NT2/D1 (cell line): ENCODE data around the gene NTHL1.

Source experiments
- DNase-seq: peaks from one replicate; pipeline ENCODE4 v3.0.0-alpha.2; 2011; ENCODE audit warnings: low read depth, low spot score
- H3K27me3 ChIP-seq: 2 replicates; pipeline ENCODE4 v1.6.0; 2011; ENCODE audit warnings: mild to moderate bottlenecking; ENCODE audit not compliant: insufficient read length, insufficient read depth
- H3K36me3 ChIP-seq: 2 replicates; pipeline ENCODE4 v1.6.1; 2011; ENCODE audit warnings: mild to moderate bottlenecking, low read length, mixed read lengths; ENCODE audit not compliant: insufficient read depth, insufficient read length
- H3K4me1 ChIP-seq: 2 replicates; pipeline ENCODE4 v1.5.1; 2011; ENCODE audit not compliant: insufficient read depth, insufficient read length
- H3K4me3 ChIP-seq: 2 replicates; pipeline ENCODE4 v1.5.1; 2011; ENCODE audit warnings: low read depth; ENCODE audit not compliant: insufficient read length
- H3K9ac ChIP-seq: 2 replicates; pipeline ENCODE4 v1.6.0; 2011; ENCODE audit warnings: low read depth; ENCODE audit not compliant: insufficient read length
- H3K9me3 ChIP-seq: 2 replicates; pipeline ENCODE4 v1.5.1; 2011; ENCODE audit warnings: mild to moderate bottlenecking, low read length; ENCODE audit not compliant: insufficient read depth
- SUZ12 ChIP-seq: IDR thresholded peaks from 2 replicates; pipeline ENCODE4 v1.6.1; 2011; ENCODE audit not compliant: insufficient read length, insufficient read depth; ENCODE audit errors: extremely low read depth
- YY1 ChIP-seq: IDR thresholded peaks from 2 replicates; pipeline ENCODE4 v1.6.1; 2011; ENCODE audit not compliant: insufficient read length, insufficient read depth
- ZNF274 ChIP-seq: IDR thresholded peaks from 2 replicates; pipeline ENCODE4 v1.6.1; 2011; ENCODE audit warnings: mild to moderate bottlenecking, low read depth, low read length

NTHL1 gene

GRCh38 chr16:2027024-2028010 is 20.3 kb downstream of the NTHL1 start:
- peaks cover 24% of the 10 kb centered on the region for H3K27me3 ChIP-seq
- no peak for DNase-seq
- peak overlapping the region; percentile 61 for H3K4me3 ChIP-seq
- TF ChIP-seq YY1 (no peak), ZNF274 (no peak), SUZ12 (no peak)
- H3K4me1 ChIP-seq = peaks cover 36% of the 10 kb centered on the region
- H3K36me3 ChIP-seq = peaks cover 14% of the 10 kb centered on the region
- peak overlapping the region; percentile 66 for H3K9ac ChIP-seq
- no peaks in the 10 kb centered on the region for H3K9me3 ChIP-seq

GRCh38 chr16:2026461-2027023 is 21.1 kb downstream of the NTHL1 start, which contains the start of gene NHERF2:
Gene NHERF2, plus strand, starts transcription at chr16:2026902. Its CDS starts 104 bp downstream, at chr16:2027006.
- Histone ChIP-seq H3K4me1 (peaks cover 34% of the 10 kb centered on the region), H3K9ac (peak within 1 kb of the TSS; percentile 66), H3K36me3 (peaks cover 12% of the 10 kb centered on the region), H3K27me3 (peaks cover 24% of the 10 kb centered on the region), H3K4me3 (peak within 1 kb of the TSS; percentile 61), H3K9me3 (no peaks in the 10 kb centered on the region)
- no peak for DNase-seq
- TF ChIP-seq ZNF274 (no peak), YY1 (no peak), SUZ12 (no peak)

DNA sequence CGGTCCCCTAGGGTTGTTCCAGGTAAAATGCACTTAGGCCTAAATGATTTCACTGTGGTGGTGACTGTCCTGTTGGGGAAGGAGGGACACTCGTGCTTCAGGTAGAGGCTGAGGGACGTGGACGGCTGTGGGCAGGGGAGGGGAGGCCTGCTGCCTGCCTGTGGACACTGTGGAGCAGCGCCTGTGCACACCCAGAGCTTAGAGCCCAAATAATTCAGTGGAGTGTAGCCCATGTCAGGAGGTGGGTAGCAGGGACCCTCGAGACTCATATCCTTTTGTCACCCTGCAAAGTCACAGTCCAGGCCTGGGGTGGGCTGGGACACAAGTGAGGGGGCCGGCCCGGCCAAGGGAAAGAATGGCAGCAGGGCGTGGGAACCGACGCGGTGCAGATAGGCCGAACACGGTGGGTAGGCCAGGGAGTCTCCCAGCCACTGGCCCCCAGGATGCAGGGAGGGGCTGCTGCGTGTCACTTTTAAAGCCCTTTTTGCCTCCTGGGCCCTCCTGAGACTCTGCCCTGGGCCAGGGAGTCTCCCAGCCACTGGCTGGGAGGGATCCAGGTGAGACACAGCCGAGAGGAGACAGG is 21.7 kb downstream of the NTHL1 start:
- Histone ChIP-seq H3K9ac (peak overlapping the region; percentile 50), H3K9me3 (no peaks in the 10 kb centered on the region), H3K4me1 (peaks cover 33% of the 10 kb centered on the region), H3K4me3 (peak overlapping the region; percentile 26), H3K36me3 (peaks cover 11% of the 10 kb centered on the region), H3K27me3 (peaks cover 26% of the 10 kb centered on the region)
- no peak for DNase-seq
- TF ChIP-seq SUZ12 (no peak), YY1 (no peak), ZNF274 (no peak)

DNA sequence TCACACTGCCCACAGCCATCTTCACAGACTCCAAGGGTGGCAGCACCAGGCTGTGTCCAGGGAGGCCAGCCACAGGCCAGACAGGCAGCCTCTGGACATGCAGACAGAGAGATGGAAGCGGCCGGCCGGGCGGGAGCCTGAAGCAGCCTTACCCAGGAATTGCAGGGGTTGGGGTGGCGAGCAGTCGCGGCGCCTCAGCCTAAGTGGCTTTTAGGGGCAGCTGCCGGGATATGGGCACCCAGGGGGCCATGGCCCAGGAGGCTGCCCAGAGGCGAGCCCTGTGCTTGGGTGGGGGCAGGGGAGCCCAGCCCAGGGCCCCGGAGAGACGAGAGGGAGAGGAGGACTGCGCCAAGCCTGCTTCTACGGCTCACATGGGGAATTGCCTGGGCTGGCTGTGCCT is 22.4 kb downstream of the NTHL1 start:
- no peak overlapping the region for H3K4me3 ChIP-seq

GRCh38 chr16:2024032-2024420 is 23.6 kb downstream of the NTHL1 start:
- Histone ChIP-seq H3K36me3 (no peaks in the 10 kb centered on the region), H3K4me1 (peaks cover 31% of the 10 kb centered on the region), H3K9me3 (no peaks in the 10 kb centered on the region), H3K27me3 (peaks cover 45% of the 10 kb centered on the region), H3K4me3 (peak overlapping the region; percentile 11), H3K9ac (peak overlapping the region; percentile 50)
- no peak for DNase-seq
- TF ChIP-seq ZNF274 (no peak), YY1 (no peak), SUZ12 (no peak)

More for the DNA sequence above, 22.4 kb downstream of the NTHL1 start:
- peaks cover 33% of the 10 kb centered on the region for H3K27me3 ChIP-seq
- no peak for DNase-seq
- TF ChIP-seq ZNF274 (no peak), YY1 (no peak), SUZ12 (no peak)
- peak overlapping the region; percentile 50 for H3K9ac ChIP-seq
- no peaks in the 10 kb centered on the region for H3K9me3 ChIP-seq
- H3K36me3 ChIP-seq = peaks cover 7% of the 10 kb centered on the region
- peaks cover 29% of the 10 kb centered on the region for H3K4me1 ChIP-seq

DNA sequence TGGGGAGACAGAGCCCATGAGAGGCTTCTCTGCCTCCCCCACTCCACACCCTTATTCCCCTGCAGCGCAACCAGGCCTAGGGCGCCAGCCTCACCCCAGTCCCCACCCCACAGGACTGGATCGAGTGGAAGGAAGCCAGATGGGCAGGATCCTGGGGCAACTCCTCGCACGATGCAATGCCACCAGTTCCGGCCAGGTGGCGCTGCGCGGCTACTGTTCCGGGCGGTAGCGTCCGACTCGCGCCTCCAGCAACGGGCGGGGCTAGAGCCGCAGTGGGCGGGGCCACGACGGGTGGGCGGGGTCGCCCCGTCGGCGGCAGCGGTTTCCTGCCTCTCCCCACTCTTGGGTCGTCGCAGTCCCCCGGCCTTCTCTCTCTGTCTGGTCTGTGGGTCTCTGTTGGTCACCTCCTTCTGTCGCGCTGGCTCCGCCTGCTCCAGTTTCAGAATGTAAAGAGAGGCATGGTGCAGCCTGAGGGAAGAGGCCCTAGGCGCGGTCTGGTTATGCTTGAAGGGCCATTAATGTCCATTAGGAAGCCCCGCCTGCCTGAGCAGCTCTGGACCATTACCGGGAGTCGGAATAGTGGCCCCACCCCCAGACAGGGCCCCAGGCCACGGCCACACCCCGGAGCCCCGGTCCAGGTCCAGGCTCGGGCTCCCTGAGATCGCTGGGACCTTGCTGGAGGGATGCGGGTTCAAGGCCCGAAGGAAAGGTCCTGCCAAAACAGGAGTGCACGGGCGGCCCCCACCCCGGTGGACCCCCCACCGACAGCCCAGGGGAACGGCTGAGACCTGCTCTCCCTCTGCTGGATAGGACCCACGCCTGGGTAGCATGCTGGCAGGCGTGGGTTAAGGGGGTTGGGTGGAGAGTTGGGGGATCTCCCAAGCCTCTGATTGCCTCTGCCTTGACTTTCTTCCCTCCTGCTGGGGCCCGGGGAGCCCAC is 24.3 kb downstream of the NTHL1 start:
- H3K27me3 ChIP-seq = peaks cover 49% of the 10 kb centered on the region
- peak overlapping the region; percentile 79 for H3K9ac ChIP-seq
- peak; percentile 78 for DNase-seq
- TF ChIP-seq YY1 (no peak), ZNF274 (no peak), SUZ12 (no peak)
- H3K4me1 ChIP-seq = peaks cover 31% of the 10 kb centered on the region
- H3K36me3 ChIP-seq = no peaks in the 10 kb centered on the region
- no peaks in the 10 kb centered on the region for H3K9me3 ChIP-seq
- H3K4me3 ChIP-seq = peak overlapping the region; percentile 30
